OCI-M2 (cell line): ENCODE data around the gene PLXNB1.
"Not testable (repeated sequence)": the region's sequence is repeated elsewhere in the genome, so short reads cannot be mapped to it uniquely, and the experiment has no call there.

ENCODE experiments used
- DNase-seq: peaks from one replicate; lab custom pipeline; 2025; ENCODE audit not compliant: unreplicated experiment; lab: John Stamatoyannopoulos, UW

PLXNB1 gene

DNA sequence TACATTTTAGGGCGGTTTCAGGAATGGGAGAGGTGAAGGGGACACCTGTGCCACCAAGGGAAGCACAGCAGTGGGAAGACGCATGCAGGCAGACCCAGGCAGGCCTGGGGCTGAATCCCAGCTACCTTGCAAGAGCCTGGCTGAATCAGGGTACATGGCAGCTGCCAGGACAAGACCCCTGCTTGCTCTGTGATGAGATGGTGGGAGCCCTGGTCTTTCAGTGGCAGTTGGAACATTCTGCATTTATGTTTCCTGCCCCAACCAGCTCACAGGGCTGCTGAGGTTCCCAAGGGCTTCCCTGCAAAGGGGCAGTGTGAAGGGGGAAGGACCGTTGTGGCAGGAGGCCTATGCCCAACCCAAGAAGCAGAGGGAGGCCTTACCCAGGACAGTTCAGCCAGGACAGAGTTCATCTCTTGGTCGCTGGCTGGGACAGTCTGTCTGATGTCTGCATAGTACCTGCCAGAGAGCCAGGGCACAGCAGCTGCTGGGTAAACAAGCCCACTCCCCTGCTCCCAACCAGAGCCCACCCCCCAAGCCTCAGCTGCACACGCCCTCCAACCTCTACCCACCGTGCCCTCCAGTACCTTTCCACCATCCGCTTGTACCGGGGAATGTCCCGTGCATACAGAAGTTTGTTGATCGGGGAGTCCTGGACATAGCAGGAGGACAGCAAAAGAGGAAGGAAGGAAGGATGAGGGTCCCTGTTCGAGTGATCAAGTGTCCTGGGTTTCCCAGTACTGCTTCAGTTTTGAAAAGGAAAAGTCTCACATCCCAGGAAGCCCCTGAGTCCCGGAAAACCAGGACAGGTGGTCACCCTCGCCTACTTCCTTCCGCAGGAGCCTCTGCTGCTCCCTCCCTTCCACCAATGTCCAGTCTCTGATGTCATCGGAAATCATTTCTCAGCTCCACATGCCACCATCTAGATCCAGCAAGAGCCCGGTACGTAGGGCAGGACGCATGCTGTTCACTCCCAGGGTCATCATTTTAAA is 23.1 kb downstream of the PLXNB1 start:
- DNase-seq = no peak

- no peak for DNase-seq
Measured at GRCh38 chr3:48405971-48406370, 23.9 kb downstream of the PLXNB1 start.

DNA sequence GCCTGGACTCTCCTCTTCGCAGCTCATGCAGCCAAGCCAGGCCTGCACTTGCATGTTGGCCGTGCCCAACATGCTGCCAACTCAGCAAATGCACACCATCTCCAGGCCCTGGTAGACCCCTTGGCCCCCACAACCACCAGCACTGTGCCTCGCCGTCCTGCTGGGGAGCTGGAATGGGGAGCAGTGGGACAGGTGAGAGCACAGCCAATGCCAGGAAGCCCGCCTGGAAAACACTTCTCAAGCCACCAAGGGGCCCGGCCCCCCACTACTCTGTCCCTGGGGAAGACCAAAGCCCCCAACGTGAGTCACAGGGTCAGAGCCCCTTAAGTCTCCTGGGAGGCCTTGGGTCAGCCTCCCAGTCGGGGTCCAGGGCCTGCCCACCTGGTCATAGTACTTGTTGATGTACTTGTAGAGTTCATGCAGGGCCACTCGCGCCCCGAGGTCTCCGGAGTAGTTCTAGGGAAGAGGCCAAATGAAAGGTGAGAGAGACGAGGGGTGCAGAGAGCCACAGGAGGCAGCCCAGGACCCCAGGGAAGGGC is 24.5 kb downstream of the PLXNB1 start:
- DNase-seq = no peak

DNA sequence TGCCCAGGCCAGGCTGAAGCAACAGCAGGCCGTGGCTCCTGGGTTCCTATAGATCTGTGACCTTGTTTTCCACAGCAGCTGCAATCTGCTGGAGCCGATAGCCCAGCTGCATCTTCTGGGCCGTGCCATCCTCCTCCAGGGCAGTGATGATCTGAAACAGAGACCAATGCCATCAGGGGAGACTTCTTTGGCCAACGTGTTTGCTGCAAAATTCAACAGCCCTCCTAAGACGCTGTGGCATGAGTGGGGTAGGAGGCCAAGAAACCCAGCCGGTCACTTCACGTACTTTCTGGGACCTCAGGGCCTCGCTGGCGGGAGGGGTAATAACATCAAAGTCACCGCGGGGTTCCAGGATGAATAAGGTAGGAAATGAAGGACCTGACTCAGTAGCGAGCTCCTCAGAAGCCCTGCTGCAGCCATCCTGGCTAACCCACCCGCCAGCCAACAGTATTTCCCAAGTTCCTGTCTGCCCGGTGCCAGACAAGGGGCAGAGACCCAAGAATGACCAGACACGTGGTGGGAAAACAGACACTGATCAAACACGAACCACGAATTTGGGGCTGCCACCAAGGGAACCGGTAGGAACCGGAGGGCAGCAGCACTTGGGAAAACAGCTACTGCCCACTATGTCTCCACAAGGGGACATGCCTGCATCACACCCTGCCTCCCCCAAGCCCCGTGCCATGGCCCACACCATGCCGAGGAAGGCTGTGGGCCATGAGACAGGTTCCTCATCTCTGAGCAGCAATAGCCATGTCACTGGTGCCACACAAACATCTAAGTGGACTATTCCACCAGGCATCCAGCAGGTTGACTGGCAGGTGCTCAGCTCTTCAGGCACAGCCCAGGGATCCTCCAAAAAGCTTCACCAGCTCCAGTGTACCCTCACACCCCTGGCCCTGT is 25.2 kb downstream of the PLXNB1 start:
- no peak for DNase-seq

GRCh38 chr3:48403533-48404439 is 26.1 kb downstream of the PLXNB1 start:
- DNase-seq = no peak

- no peak for DNase-seq
Measured at GRCh38 chr3:48402907-48403306, 27.0 kb downstream of the PLXNB1 start.

DNA sequence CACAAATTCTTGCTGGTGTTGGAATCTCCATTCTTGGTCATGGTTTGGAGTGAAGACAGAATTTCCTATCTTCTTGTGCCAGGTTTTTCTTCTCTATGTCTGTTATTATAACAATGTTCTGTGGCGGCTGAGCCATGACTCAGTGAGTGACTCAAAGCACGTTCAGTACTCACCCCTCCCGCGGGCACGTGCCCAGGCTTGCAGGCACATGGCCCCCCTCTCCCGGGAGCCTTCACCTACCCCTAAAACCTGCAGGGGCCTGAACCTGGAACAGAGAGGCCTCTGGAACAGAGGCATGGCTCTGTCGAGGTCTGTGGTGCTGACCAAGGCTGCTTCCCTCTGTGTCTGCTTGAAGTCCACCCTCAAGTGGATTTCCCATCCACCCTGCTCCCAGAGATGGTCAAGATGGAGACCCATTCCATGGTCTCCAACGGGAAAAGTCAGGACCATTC is 27.6 kb downstream of the PLXNB1 start:
- DNase-seq = no peak

- DNase-seq = not testable (repeated sequence)
Measured at GRCh38 chr3:48401434-48401901, 28.4 kb downstream of the PLXNB1 start.

- DNase-seq = no peak
Measured at GRCh38 chr3:48400824-48401433, 29.0 kb downstream of the PLXNB1 start.

GRCh38 chr3:48399387-48400172 is 30.3 kb downstream of the PLXNB1 start:
- DNase-seq = no peak

- no peak for DNase-seq
Measured at GRCh38 chr3:48398701-48399386, 31.0 kb downstream of the PLXNB1 start.

- no peak for DNase-seq
Measured at GRCh38 chr3:48397767-48398681, 31.9 kb downstream of the PLXNB1 start.

DNA sequence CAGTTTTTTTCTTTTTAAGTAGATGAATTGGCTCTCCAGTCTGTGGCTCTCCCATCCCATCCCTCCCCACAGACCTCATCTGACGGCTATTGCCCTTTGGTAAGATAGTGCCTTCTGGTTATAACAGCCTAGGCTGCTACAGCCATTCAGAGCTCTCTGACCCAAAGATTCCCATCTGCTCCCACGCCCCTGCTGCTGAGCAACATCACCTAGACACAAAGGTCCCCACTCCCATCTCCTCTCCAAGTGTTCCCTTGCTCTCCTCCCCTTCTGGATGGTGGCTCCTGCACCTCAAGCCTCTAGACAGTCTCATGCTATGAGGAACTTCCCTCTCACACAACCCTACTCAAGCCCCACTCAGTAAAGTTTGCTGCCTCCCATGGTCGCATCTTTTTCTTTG is 34.2 kb downstream of the PLXNB1 start:
- no peak for DNase-seq

DNA sequence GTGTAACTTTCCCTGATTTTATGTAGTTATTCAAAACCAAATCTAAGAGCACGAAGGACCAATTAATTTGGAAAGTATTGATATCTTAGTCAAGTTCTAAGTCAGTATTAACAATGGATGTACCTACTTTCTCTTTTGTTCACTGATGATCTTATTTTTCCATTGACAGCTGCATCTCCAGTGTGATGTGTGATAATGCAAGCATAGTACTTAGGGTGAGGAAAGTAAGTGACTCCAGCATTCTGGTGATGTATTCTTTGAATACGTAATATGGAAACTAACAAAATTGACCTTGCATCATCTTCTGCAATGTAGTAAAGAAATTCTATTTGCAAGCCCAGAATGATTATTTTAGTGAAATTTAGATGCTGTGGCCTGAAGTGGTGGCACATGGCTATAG is 35.5 kb downstream of the PLXNB1 start:
- DNase-seq = no peak

- no peak for DNase-seq
Measured at GRCh38 chr3:48388966-48389365, 40.9 kb downstream of the PLXNB1 start.

GRCh38 chr3:48387634-48388033 is 42.3 kb downstream of the PLXNB1 start:
- no peak for DNase-seq

DNA sequence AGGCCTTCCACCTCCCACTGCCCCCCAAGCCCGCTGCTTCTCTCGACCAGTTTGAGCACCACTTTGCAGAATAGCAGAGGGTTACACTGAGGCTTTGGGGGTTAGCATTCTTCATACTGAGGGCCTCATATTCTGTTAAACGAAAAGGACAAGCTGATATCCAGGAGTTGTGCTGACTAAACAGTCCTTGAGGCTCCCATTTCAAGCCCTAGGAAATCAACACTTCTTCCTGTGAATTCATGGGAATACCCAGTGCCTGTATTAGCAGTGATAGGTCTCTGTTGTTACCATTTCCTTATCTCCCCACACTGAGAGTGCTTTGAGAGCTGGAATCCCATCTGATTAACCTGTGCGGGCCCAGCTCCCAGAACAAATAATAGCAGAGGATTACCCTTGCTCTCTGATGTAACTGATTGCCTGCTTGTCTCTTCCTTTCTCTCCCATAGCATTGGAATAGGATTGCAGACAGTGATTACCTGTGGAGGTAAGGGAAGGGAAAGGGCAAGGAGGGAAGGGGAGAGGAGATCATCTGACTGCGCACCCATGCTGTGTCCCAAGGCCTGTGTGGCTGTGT is 56.9 kb downstream of the PLXNB1 start:
- no peak for DNase-seq
